ENCODE data around the gene HERPUD2. TPM values are rescaled to one million over a fixed set of nuclear protein-coding genes. Genes with fewer than 3 reads are reported as not detected.
"Not testable (repeated sequence)": the region's sequence is repeated elsewhere in the genome, so short reads cannot be mapped to it uniquely, and the experiment has no call there.

HERPUD2 gene
- total and polyA plus RNA-seq, 2 of the 4 experiments (the other 2 are of a cell fraction): 22.2 to 27.2 TPM

DNA sequence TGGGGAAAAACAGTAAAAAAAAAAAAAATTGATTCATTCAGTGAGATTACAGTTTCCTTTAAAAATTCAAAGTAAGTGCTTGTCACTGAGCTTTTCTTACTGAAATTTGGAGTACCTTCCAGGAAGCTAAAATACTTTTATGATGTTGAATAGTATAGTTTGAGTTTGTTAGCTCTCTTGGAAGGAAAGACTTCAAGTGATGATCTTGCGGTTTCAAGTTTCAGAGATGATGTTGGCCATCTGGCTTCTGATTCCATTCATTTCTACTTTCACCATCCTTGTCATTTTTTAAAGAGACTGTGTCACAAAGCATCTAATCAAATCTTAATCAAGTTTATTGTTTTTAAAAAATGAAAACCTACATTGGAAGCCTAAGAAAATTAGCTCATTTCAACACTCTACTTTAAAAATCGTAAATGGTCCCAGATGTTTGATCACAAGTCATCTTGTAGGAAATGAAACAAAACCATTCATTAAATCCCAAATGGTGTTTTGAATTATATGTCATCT lies 4.9 kb upstream of the HERPUD2 start:
- H4K91ac ChIP-seq (ENCODE audit: insufficient read depth, low read depth, low read length): no peak overlapping the region
- no peak overlapping the region for H2BK15ac ChIP-seq (ENCODE audit: low read depth, low read length)
- no peak for DNase-seq
- H3K18ac ChIP-seq (ENCODE audit: low read depth, low read length): no peak overlapping the region
- H3K4ac ChIP-seq (ENCODE audit: low read depth, low read length): no peak overlapping the region
- H3K56ac ChIP-seq (ENCODE audit: extremely low read depth, insufficient read depth, low read length): no peak overlapping the region
- ChIA-PET CTCF (interaction anchor here (0.6 to 1.6 kb wide), 4 partner anchors 103 to 280 kb away, joined by 3 to 5 read pairs (median 4); no protein-coding TSS in a partner anchor), POLR2A (ENCODE audit: unreplicated experiment) (interaction anchor here (0.6 kb wide), 1 partner anchor 87 kb away, joined by 3 read pairs; no protein-coding TSS in a partner anchor)
- no peak overlapping the region for H2AFZ ChIP-seq (replicated peaks; ENCODE audit: low read length, poor library complexity)
- H4K8ac ChIP-seq (ENCODE audit: low read depth in 2 of 2, low read length in 2 of 2): no peak overlapping the region
- peaks cover 12% of the 10 kb centered on the region for H3K9me1 ChIP-seq (ENCODE audit: insufficient read depth, low read length)
- no peak overlapping the region for H3K23ac ChIP-seq (ENCODE audit: low read depth, low read length)
- no peak overlapping the region for H2AK9ac ChIP-seq (replicated peaks; ENCODE audit: low read depth, low read length, poor library complexity)
- no TSS peak for BruUV-seq (replicated peaks)
- no peak overlapping the region for H3K14ac ChIP-seq (replicated peaks; ENCODE audit: low read depth, low read length)
- intact Hi-C loops (cut with micrococcal nuclease) (no loop called here), in situ Hi-C loops (cut with MboI; ENCODE audit: low sequenced_read_pairs) (loop anchor here (25.0 kb wide), 1 partner anchor 637 kb away; no protein-coding TSS in a partner anchor), dilution Hi-C loops (cut with HindIII; ENCODE audit: low sequenced_read_pairs, unreplicated experiment) (no loop called here)
- H3K9me3 ChIP-seq (ENCODE audit: control insufficient read depth, insufficient read depth, low read length): no peaks in the 10 kb centered on the region
- H3K4me2 ChIP-seq (ENCODE audit: low read depth, low read length): no peak overlapping the region
- H3K36me3 ChIP-seq (ENCODE audit: control insufficient read depth, insufficient read depth, low read length): no peaks in the 10 kb centered on the region; the same call in 1 of the 2 replicates
- no peak overlapping the region for H3K9ac ChIP-seq (ENCODE audit: low read depth, low read length)
- no peak overlapping the region for H2BK120ac ChIP-seq (ENCODE audit: low read depth, low read length)
- H4K5ac ChIP-seq (ENCODE audit: low read depth, low read length): no peak overlapping the region
- no peaks in the 10 kb centered on the region for H4K20me1 ChIP-seq (ENCODE audit: insufficient read depth, low read length)
- H3K27me3 ChIP-seq (ENCODE audit: control insufficient read depth, insufficient read depth, low read length): no peaks in the 10 kb centered on the region
- no peak overlapping the region for H3K27ac ChIP-seq (ENCODE audit: insufficient read depth, low read length)
- TF ChIP-seq, protein P1, sequence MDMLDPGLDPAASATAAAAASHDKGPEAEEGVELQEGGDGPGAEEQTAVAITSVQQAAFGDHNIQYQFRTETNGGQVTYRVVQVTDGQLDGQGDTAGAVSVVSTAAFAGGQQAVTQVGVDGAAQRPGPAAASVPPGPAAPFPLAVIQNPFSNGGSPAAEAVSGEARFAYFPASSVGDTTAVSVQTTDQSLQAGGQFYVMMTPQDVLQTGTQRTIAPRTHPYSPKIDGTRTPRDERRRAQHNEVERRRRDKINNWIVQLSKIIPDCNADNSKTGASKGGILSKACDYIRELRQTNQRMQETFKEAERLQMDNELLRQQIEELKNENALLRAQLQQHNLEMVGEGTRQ (IDR thresholded peaks at IDR 0.05; ENCODE audit: low read depth, low read length): no peak
- no peak for TF ChIP-seq RFX5 (IDR thresholded peaks at IDR 0.05; ENCODE audit: low read depth, low read length)
- TF ChIP-seq RAD21 (IDR thresholded peaks at IDR 0.05; ENCODE audit: low read length): no peak
- TF ChIP-seq BHLHE40 (IDR thresholded peaks at IDR 0.05; ENCODE audit: low read depth, low read length): no peak
- H2BK20ac ChIP-seq (ENCODE audit: low read depth, low read length): no peak overlapping the region
- no peak overlapping the region for H2AK5ac ChIP-seq (ENCODE audit: low read depth, low read length)
- peaks cover 7 to 26% of the 10 kb centered on the region in 2 experiments for H3K79me1 ChIP-seq (ENCODE audit: low read depth in 1 of 2, low read length in 2 of 2)
- no peak for ATAC-seq (ENCODE audit: low read depth)
- peaks cover 8% of the 10 kb centered on the region for H3K4me1 ChIP-seq (ENCODE audit: control insufficient read depth, insufficient read depth, low read length)
- H2BK5ac ChIP-seq (ENCODE audit: low read depth, low read length, poor library complexity, severe bottlenecking): no peak overlapping the region
- no CpG with 5 or more reads among the region's 2 CpGs for WGBS, 2 experiments (ENCODE audit: extremely low coverage in 2 of 2, insufficient read length in 1 of 2)
- H3K4me3 ChIP-seq (ENCODE audit: insufficient read depth, low read depth, low read length): no peak overlapping the region

DNA sequence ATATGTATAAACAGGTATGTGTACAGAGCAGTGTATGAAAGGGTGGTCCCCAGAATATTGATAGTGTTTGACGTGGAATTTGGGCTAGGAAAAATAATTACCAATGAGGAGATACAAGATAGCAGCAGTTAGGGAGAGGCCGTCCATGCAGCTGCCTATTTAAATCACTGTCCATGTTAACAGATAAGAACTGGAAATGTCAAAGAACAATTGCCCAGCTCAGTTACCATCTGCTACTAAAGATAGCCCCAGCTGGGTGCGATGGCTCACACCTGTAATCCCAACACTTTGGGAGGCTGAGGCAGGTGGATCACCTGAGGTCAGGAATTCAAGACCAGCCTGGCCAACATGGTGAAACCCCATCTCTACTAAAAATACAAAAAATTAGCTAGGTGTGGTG lies 3.4 kb upstream of the HERPUD2 start:
- H3K4me3 ChIP-seq (ENCODE audit: insufficient read depth, low read depth, low read length); H3K18ac ChIP-seq (ENCODE audit: low read depth, low read length); ATAC-seq (ENCODE audit: low read depth); CTCF ChIA-PET; H3K56ac ChIP-seq (ENCODE audit: extremely low read depth, insufficient read depth, low read length); H3K4ac ChIP-seq (ENCODE audit: low read depth, low read length); H3K9ac ChIP-seq (ENCODE audit: low read depth, low read length); H3K27ac ChIP-seq (ENCODE audit: insufficient read depth, low read length); dilution Hi-C loops (cut with HindIII; ENCODE audit: low sequenced_read_pairs, unreplicated experiment); H4K8ac ChIP-seq (ENCODE audit: low read depth in 2 of 2, low read length in 2 of 2); H3K4me2 ChIP-seq (ENCODE audit: low read depth, low read length); H3K9me3 ChIP-seq (ENCODE audit: control insufficient read depth, insufficient read depth, low read length); H2AFZ ChIP-seq (replicated peaks; ENCODE audit: low read length, poor library complexity); H4K5ac ChIP-seq (ENCODE audit: low read depth, low read length); H2AK9ac ChIP-seq (replicated peaks; ENCODE audit: low read depth, low read length, poor library complexity); DNase-seq; H3K27me3 ChIP-seq (ENCODE audit: control insufficient read depth, insufficient read depth, low read length); POLR2A ChIA-PET (ENCODE audit: unreplicated experiment); H3K4me1 ChIP-seq (ENCODE audit: control insufficient read depth, insufficient read depth, low read length); H4K91ac ChIP-seq (ENCODE audit: insufficient read depth, low read depth, low read length); H3K36me3 ChIP-seq (ENCODE audit: control insufficient read depth, insufficient read depth, low read length); BruUV-seq (replicated peaks); H2BK20ac ChIP-seq (ENCODE audit: low read depth, low read length); H2BK5ac ChIP-seq (ENCODE audit: low read depth, low read length, poor library complexity, severe bottlenecking); H3K23ac ChIP-seq (ENCODE audit: low read depth, low read length); intact Hi-C loops (cut with micrococcal nuclease); H2AK5ac ChIP-seq (ENCODE audit: low read depth, low read length); H4K20me1 ChIP-seq (ENCODE audit: insufficient read depth, low read length); H3K14ac ChIP-seq (replicated peaks; ENCODE audit: low read depth, low read length); in situ Hi-C loops (cut with MboI; ENCODE audit: low sequenced_read_pairs); H2BK120ac ChIP-seq (ENCODE audit: low read depth, low read length); H2BK15ac ChIP-seq (ENCODE audit: low read depth, low read length): not testable (repeated sequence)
- peaks cover 7 to 37% of the 10 kb centered on the region in 2 experiments for H3K79me1 ChIP-seq (ENCODE audit: low read depth in 1 of 2, low read length in 2 of 2)
- no CpG with 5 or more reads among the region's 3 CpGs for WGBS, 2 experiments (ENCODE audit: extremely low coverage in 2 of 2, insufficient read length in 1 of 2)
- H3K9me1 ChIP-seq (ENCODE audit: insufficient read depth, low read length): peaks cover 12% of the 10 kb centered on the region
